A673 (cell line): ENCODE data around the gene ARSG. TPM values are rescaled to one million over a fixed set of nuclear protein-coding genes. Genes with fewer than 3 reads are reported as not detected.

Experiments
- BruUV-seq: library from RNA; stranded (reverse); fragments of 400-500 nt; replicated peaks from 2 replicates; lab custom pipeline; 2021; lab: Mats Ljungman, UMichigan
- CTCF ChIA-PET: fragments of 300-600 bp; sonication (Branson Sonifier 250); formaldehyde crosslinking; loops from one replicate; lab custom pipeline; 2022; ENCODE audit warnings: antibody characterized with exemption; lab: Charles Lee
- POLR2A ChIA-PET: fragments of 300-600 bp; sonication (Branson Sonifier 250); formaldehyde crosslinking; loops from one replicate; lab custom pipeline; 2022; ENCODE audit warnings: antibody characterized with exemption; ENCODE audit not compliant: low non-redundant PET; lab: Charles Lee
- DNase-seq: peaks from one replicate; pipeline ENCODE4 v3.0.0-alpha.2; 2015; ENCODE audit warnings: low spot score
- H3K27ac ChIP-seq: fragments of 200-600 bp; sonication (generic); 2 replicates; pipeline ENCODE4 v1.5.1; 2016; ENCODE audit warnings: mixed run types, low read depth, mild to moderate bottlenecking, mixed read lengths, antibody characterized with exemption, low read length; ENCODE audit not compliant: poor library complexity, severe bottlenecking
- H3K27me3 ChIP-seq: fragments of 200-600 bp; sonication (generic); replicated peaks from 2 replicates; pipeline ENCODE4 v1.6.1; 2017; ENCODE audit warnings: mixed run types, low read depth, mild to moderate bottlenecking, mixed read lengths, antibody characterized with exemption, low read length; ENCODE audit not compliant: insufficient read depth, poor library complexity
- H3K36me3 ChIP-seq: fragments of 200-600 bp; sonication (generic); 2 replicates; pipeline ENCODE4 v1.6.1; 2016; ENCODE audit warnings: mixed run types, mild to moderate bottlenecking, mixed read lengths, antibody characterized with exemption, low read length; ENCODE audit not compliant: insufficient read depth, poor library complexity, severe bottlenecking
- H3K4me1 ChIP-seq: fragments of 200-600 bp; sonication (generic); 2 replicates; pipeline ENCODE4 v1.6.1; 2017; ENCODE audit warnings: mixed run types, mild to moderate bottlenecking, mixed read lengths, antibody characterized with exemption, low read length; ENCODE audit not compliant: insufficient read depth, poor library complexity, severe bottlenecking
- H3K4me3 ChIP-seq: fragments of 200-600 bp; sonication (generic); 2 replicates; pipeline ENCODE4 v1.5.1; 2016; ENCODE audit warnings: low read depth, mixed run types, mild to moderate bottlenecking, mixed read lengths, low read length; ENCODE audit not compliant: poor library complexity, severe bottlenecking
- H3K9me3 ChIP-seq: fragments of 200-600 bp; sonication (generic); 2 replicates; pipeline ENCODE4 v1.6.1; 2016; ENCODE audit warnings: mixed run types, low read depth, mild to moderate bottlenecking, mixed read lengths, antibody characterized with exemption, low read length; ENCODE audit not compliant: poor library complexity, severe bottlenecking
- EZH2 ChIP-seq: fragments of 200-600 bp; sonication (generic); IDR thresholded peaks from 2 replicates; pipeline ENCODE4 v1.6.1; 2017; ENCODE audit warnings: borderline replicate concordance, low read depth, mild to moderate bottlenecking, mixed read lengths, antibody characterized with exemption, low read length; ENCODE audit not compliant: poor library complexity, severe bottlenecking
- intact Hi-C: fragments of 100-400 bp; cut with micrococcal nuclease; formaldehyde crosslinking; loops from one replicate; pipeline ENCODE4 v1.10.0; 2022; ENCODE audit not compliant: unreplicated experiment
- total RNA-seq: library from RNA; stranded (reverse); gene quantifications from 2 replicates; pipeline ENCODE4 v1.2.3, GENCODE V29; 2021
- TF ChIP-seq, protein P1 (sequence below): fragments of 300-800, 200-600 bp; sonication (generic); conservative IDR thresholded peaks from 2 replicates; pipeline ENCODE4 v1.5.1; 2017; ENCODE audit warnings: low read depth, mild to moderate bottlenecking, antibody characterized with exemption, low read length, moderate library complexity, mixed read lengths

Gene ARSG
- total RNA-seq, 1 experiment from 2014 or later = 1.0 TPM

DNA sequence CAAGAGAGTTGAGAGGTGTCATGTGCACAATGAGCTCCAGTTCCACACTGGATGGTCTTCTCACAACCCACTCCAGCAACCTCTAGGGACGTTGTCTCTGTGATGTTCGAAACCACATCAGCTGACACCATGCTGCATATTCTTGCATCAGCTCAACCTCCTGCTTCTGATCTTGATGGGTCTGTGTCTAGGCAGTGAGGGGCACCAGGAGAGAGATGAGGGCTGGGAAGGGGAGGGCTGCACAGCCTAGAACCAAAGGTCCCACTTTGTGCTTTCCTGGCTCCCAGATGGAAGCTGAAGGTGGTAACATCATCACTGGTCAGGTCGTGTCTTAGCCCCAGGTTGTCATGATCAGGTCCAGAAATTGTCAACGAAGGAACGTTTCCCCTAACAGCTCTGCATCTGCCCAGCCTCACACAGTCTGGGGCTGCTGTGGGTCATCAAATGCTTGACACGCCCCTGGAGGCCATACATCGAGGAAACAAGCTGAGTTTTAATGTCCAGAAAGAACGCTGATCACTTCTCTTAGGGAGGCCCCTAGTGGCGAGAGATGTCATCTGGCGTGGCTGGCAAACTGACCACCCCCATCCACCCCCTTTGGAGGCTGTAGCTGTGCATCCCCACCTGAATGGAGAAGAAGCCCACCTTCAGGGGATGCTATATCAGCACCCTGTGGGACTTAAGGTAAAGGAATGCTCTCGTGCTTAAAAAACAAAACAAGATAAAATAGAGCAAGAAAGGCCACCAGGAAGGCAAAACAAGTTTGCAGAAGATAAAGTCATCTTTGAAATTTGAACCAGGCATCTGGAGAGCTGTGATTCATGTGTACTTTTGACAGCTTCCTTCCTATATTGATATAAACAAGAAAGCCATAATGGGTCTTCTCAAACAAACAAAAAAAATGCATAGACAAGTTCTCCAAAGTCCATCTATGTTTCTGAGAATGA is 107.7 kb downstream of the ARSG start:
- Histone ChIP-seq H3K4me1 (peaks cover 16% of the 10 kb centered on the region), H3K36me3 (no peaks in the 10 kb centered on the region), H3K9me3 (no peaks in the 10 kb centered on the region), H3K27me3 (no peaks in the 10 kb centered on the region), H3K27ac (no peak overlapping the region), H3K4me3 (no peak overlapping the region)
- no TSS peak for BruUV-seq
- DNase-seq = peak; percentile 40
- ChIA-PET CTCF (interaction anchor here (0.7 to 1.1 kb wide), 2 partner anchors 10 to 134 kb away, joined by 4 to 7 read pairs; no protein-coding TSS in a partner anchor), POLR2A (no interaction called here)
- no peak for TF ChIP-seq EZH2
- TF ChIP-seq, protein P1, sequence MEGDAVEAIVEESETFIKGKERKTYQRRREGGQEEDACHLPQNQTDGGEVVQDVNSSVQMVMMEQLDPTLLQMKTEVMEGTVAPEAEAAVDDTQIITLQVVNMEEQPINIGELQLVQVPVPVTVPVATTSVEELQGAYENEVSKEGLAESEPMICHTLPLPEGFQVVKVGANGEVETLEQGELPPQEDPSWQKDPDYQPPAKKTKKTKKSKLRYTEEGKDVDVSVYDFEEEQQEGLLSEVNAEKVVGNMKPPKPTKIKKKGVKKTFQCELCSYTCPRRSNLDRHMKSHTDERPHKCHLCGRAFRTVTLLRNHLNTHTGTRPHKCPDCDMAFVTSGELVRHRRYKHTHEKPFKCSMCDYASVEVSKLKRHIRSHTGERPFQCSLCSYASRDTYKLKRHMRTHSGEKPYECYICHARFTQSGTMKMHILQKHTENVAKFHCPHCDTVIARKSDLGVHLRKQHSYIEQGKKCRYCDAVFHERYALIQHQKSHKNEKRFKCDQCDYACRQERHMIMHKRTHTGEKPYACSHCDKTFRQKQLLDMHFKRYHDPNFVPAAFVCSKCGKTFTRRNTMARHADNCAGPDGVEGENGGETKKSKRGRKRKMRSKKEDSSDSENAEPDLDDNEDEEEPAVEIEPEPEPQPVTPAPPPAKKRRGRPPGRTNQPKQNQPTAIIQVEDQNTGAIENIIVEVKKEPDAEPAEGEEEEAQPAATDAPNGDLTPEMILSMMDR = peak; percentile 64
- intact Hi-C loops = loop anchor here (10.0 kb wide), 1 partner anchor 56 kb away; the partner anchor contains the start of gene WIPI1

DNA sequence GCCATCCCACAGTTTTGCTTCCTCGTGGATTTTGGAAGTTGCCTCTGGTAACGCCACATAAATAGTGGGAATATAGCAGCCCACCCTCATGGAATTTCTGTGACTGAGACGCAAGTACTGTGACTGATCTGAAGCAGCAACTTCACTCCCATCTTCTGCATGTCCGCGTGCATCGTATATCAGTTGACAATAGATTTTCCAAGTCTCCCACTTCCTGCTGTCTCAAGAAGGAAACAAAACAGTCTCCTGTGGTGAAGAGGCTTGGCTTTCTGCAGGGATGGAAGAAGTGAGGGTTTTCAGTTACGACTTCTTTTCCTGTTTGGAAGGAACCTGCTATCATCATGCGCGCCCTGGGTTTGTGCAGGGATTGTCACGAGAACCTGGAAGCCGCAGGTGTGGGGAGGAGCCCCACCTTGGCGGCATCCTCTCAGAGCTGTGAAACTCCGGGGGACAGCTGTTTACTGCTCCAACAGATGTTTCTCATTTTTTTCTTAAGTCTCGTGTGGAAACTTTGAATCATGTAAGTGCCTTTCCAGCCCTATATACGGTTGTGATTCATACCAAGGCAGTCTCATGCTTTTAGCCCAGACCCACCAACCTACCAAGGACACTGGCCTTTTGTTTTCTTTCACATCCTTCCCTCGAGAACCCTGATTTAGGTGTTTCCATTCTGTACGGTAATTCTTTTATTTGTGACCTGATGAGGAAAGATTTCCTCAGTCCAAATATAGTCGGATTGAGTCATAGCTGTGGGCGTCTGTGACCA is 108.5 kb downstream of the ARSG start:
- Histone ChIP-seq H3K27me3 (no peaks in the 10 kb centered on the region), H3K4me3 (no peak overlapping the region), H3K4me1 (peaks cover 16% of the 10 kb centered on the region), H3K9me3 (no peaks in the 10 kb centered on the region), H3K36me3 (no peaks in the 10 kb centered on the region), H3K27ac (no peak overlapping the region)
- CTCF ChIA-PET = interaction anchor here (1.1 kb wide), 1 partner anchor 135 kb away, joined by 7 read pairs; no protein-coding TSS in a partner anchor
- intact Hi-C loops = loop anchor here (10.0 kb wide), 1 partner anchor 55 kb away; the partner anchor contains the start of gene WIPI1
- TF ChIP-seq, protein P1 = no peak
- TF ChIP-seq EZH2 = no peak
- DNase-seq = no peak
- no TSS peak for BruUV-seq
- POLR2A ChIA-PET = no interaction called here

DNA sequence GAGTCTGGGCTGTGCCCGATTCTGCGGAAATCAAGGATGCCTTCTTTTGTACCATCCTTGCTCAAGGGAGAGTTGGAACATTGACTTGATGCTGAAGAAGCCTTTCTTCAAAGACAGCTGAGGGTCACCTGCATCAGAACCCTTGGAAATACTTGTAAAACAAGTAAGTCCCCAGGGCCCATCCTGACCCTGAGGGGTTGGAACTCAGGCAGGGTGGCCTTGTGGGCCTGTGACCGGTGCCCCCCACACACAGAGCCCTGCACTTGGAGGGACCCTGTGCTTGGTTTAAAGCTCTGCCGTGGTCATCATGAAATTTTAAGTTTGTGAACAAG is 109.1 kb downstream of the ARSG start:
- POLR2A ChIA-PET = no interaction called here

More for the DNA sequence above, 109.1 kb downstream of the ARSG start:
- no TSS peak for BruUV-seq
- intact Hi-C loops = no loop called here
- Histone ChIP-seq H3K4me3 (no peak overlapping the region), H3K4me1 (peaks cover 16% of the 10 kb centered on the region), H3K27me3 (no peaks in the 10 kb centered on the region), H3K36me3 (no peaks in the 10 kb centered on the region), H3K9me3 (no peaks in the 10 kb centered on the region), H3K27ac (no peak overlapping the region)
- no peak for TF ChIP-seq EZH2
- TF ChIP-seq, protein P1 = no peak
- DNase-seq = no peak
- CTCF ChIA-PET = no interaction called here
